Middle frontal gyrus (tissue), 1 donor: ENCODE measurements around the gene SEPTIN11.

Experiments
- DNase-seq: peaks from one replicate; pipeline ENCODE4 v3.0.0-alpha.2; 2015; ENCODE audit warnings: low spot score; ENCODE audit errors: extremely low spot score

Gene SEPTIN11

GRCh38 chr4:76949276-76950051, at the start of gene SEPTIN11:
SEPTIN11 (plus strand) TSS chr4:76949752; CDS start chr4:76949904, 152 bp downstream.
- DNase-seq: peak; percentile 82

- DNase-seq: no peak
These were observed 47.2 kb upstream of the SEPTIN11 start for GRCh38 chr4:76902233-76902890.

- DNase-seq: no peak
These were observed 44.8 kb upstream of the SEPTIN11 start for GRCh38 chr4:76904646-76905190.

GRCh38 chr4:76905521-76905920, 44.0 kb upstream of the SEPTIN11 start:
- no peak for DNase-seq

GRCh38 chr4:76909711-76910110, 39.8 kb upstream of the SEPTIN11 start:
- no peak for DNase-seq

GRCh38 chr4:76920715-76921114, 28.8 kb upstream of the SEPTIN11 start:
- DNase-seq: no peak

- no peak for DNase-seq
These were observed 25.8 kb upstream of the SEPTIN11 start for GRCh38 chr4:76923619-76924357.

- no peak for DNase-seq
These were observed 22.7 kb upstream of the SEPTIN11 start for GRCh38 chr4:76926841-76927240.

GRCh38 chr4:76930685-76931084, 18.9 kb upstream of the SEPTIN11 start:
- no peak for DNase-seq

GRCh38 chr4:76931087-76931486, 18.5 kb upstream of the SEPTIN11 start:
- DNase-seq: no peak

- no peak for DNase-seq
These were observed 17.8 kb upstream of the SEPTIN11 start for GRCh38 chr4:76931576-76932276.

GRCh38 chr4:76939184-76939583, 10.4 kb upstream of the SEPTIN11 start:
- no peak for DNase-seq

GRCh38 chr4:76943129-76943620, 6.4 kb upstream of the SEPTIN11 start:
- DNase-seq: no peak

- DNase-seq: no peak
These were observed 5.8 kb upstream of the SEPTIN11 start for GRCh38 chr4:76943790-76944189.

GRCh38 chr4:76947369-76947768, 2.2 kb upstream of the SEPTIN11 start:
- no peak for DNase-seq

GRCh38 chr4:76948443-76949275, 893 bp upstream of the SEPTIN11 start:
- no peak for DNase-seq

GRCh38 chr4:76950052-76950955, 752 bp downstream of the SEPTIN11 start:
- DNase-seq: no peak

- no peak for DNase-seq
These were observed 1.6 kb downstream of the SEPTIN11 start for GRCh38 chr4:76950956-76951671.

- DNase-seq: no peak
These were observed 2.1 kb downstream of the SEPTIN11 start for GRCh38 chr4:76951672-76952010.
